Ovary (tissue), 9 donors: ENCODE measurements around the gene MSH3. TPM values are rescaled to one million over a fixed set of nuclear protein-coding genes. Genes with fewer than 3 reads are reported as not detected.

ENCODE experiments used
- DNase-seq, 5 donors: peaks; one replicate each; pipeline ENCODE4 v3.0.0-alpha.2; 2019 to 2020
- H3K27ac ChIP-seq, 2 donors: fragments of 200-600 bp; one replicate each; pipeline versions ENCODE4 v1.5.1 to v1.8.0; 2019 to 2022
- H3K27me3 ChIP-seq: fragments of 200-600 bp; one replicate; pipeline ENCODE4 v1.8.0; 2022
- H3K36me3 ChIP-seq: fragments of 200-600 bp; sonication (generic); one replicate; pipeline ENCODE4 v1.5.1; 2019
- H3K4me1 ChIP-seq: one replicate; pipeline ENCODE4 v1.8.1; 2013; ENCODE audit warnings: mild to moderate bottlenecking, moderate library complexity; ENCODE audit not compliant: insufficient read depth
- H3K4me3 ChIP-seq: fragments of 200-600 bp; sonication (generic); one replicate; pipeline ENCODE4 v1.5.1; 2017
- H3K9me3 ChIP-seq, 2 donors: fragments of 200-600 bp in 1 of 2; sonication (generic) in 1 of 2; one replicate each; pipeline versions ENCODE4 v1.5.1 to v1.8.1; 2013 to 2019; ENCODE audit warnings: mild to moderate bottlenecking in 1 of 2, moderate library complexity in 1 of 2
- CTCF ChIP-seq, 3 donors: fragments of 450-650 bp in 2 of 3; fragments of 200-600 bp in 1 of 3; IDR thresholded peaks; one replicate each; pipeline versions ENCODE4 v1.5.1 to v1.8.0; 2016 to 2022; ENCODE audit warnings: antibody characterized with exemption in 3 of 3, mild to moderate bottlenecking in 1 of 3
- EP300 ChIP-seq: sonication (generic); formaldehyde crosslinking; IDR thresholded peaks from one replicate; pipeline ENCODE4 v1.6.1; 2017; ENCODE audit warnings: antibody characterized with exemption
- POLR2A ChIP-seq: fragments of 450-650 bp; IDR thresholded peaks from one replicate; pipeline ENCODE4 v1.6.1; 2017; ENCODE audit warnings: antibody characterized with exemption, mild to moderate bottlenecking, moderate library complexity
- WGBS, 3 donors: extraction: QIAGEN DNeasy Blood & Tissue Kit in 1 of 3; methylation state at CpG; one replicate each; pipeline versions ENCODE4 v1.1.5 to v1.1.7; 2013 to 2017; 5-methylcytosine and 5-hydroxymethylcytosine counted together
- intact Hi-C, 4 donors: fragments of 100-400 bp; cut with DNase I; formaldehyde crosslinking; loops; one replicate each; pipeline versions ENCODE4 v1.11.0 to v1.15.1; 2022 to 2023
- polyA plus RNA-seq, 2 donors: library from polyadenylated mRNA; stranded (reverse); fragments of 200-250 nt in 1 of 2; fragments of 350-450 nt in 1 of 2; fragmentation: Illumina TruSeq in 1 of 2; extraction: RNeasy Lipid Tissue Mini Kit (QIAGEN cat#74804) in 1 of 2; gene quantifications; one replicate each; pipeline ENCODE4 v1.2.3, GENCODE V29; 2013 to 2014
- total RNA-seq, 7 donors: library from RNA; depleted of rRNA in 2 of 7; stranded (reverse); fragments of >200 nt in 2 of 7; fragmentation: NEBNext Ultra II Directional in 3 of 7; extraction: Animal tissue kit (Norgen Biotek cat#: 25700) in 3 of 7; gene quantifications; one replicate each; pipeline versions ENCODE4 v1.1.0 to v1.2.4, GENCODE V29; 2016 to 2023
- donor health status: DM: no; HTN: no; CAD: no; lungs with moderate emphysema.
- donor health status: DM: no; HTN: no; CAD: no.
- donor health status: Bipolar disorder and iron deficiency.
- donor health status: DM: yes; HTN: yes; CAD: no.
- donor health status: DM: no; HTN: no; CAD: no.
- donor health status: DM: yes; HTN: yes; CAD: no.

The MSH3 gene
- total and polyA plus RNA-seq, 9 donors, result 5.1 to 17.0 (median 13.1) TPM

DNA sequence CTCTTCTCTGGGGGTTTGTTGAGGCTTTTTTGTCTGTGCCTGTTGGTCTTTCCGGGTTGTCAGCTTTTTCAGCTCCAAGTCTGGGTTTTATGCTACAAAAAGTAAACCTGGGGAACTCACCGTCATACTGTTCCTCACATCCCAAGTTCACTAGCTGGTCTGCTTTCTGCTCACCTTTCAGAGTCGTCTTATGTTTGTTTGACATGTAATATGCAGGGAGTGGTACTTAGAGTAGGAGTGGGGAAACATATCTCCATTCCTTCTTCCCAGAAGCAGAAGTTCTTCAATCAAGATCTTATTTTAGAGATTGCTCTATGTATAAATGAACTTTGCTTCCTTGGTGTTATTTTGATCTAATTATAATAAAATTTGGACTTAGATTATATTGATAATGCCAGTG is 42.0 kb downstream of the MSH3 start:
- Histone ChIP-seq H3K4me3 (no peak overlapping the region), H3K4me1 (no peaks in the 10 kb centered on the region), H3K27ac (no peak overlapping the region), H3K27me3 (no peaks in the 10 kb centered on the region), H3K9me3 (no peaks in the 10 kb centered on the region), H3K36me3 (no peaks in the 10 kb centered on the region)
- 90 to 99% (median 91%) methylated on average over 3 of the region's 3 CpGs for WGBS, 3 donors
- no peak for TF ChIP-seq EP300
- no peak for TF ChIP-seq CTCF (IDR thresholded peaks at IDR 0.05)
- no peak for TF ChIP-seq POLR2A
- DNase-seq, result no peak
- intact Hi-C loops, result loop anchor here in 1 of 4 donors (10.0 kb wide), 1 partner anchor 468 kb away; no protein-coding TSS in a partner anchor

GRCh38 chr5:80697100-80697499 is 42.6 kb downstream of the MSH3 start:
- TF ChIP-seq CTCF (IDR thresholded peaks at IDR 0.05), result no peak
- WGBS, 3 donors, result 77 to 86% (median 81%) methylated on average over 3 of the region's 3 CpGs
- intact Hi-C loops, result loop anchor here in 1 of 4 donors (10.0 kb wide), 1 partner anchor 468 kb away; no protein-coding TSS in a partner anchor
- H3K4me1 ChIP-seq, result no peaks in the 10 kb centered on the region
- H3K9me3 ChIP-seq, result no peaks in the 10 kb centered on the region
- H3K36me3 ChIP-seq, result no peaks in the 10 kb centered on the region
- DNase-seq, result no peak
- H3K4me3 ChIP-seq, result no peak overlapping the region
- H3K27me3 ChIP-seq, result no peaks in the 10 kb centered on the region
- no peak overlapping the region for H3K27ac ChIP-seq

GRCh38 chr5:80698369-80698768 is 43.9 kb downstream of the MSH3 start:
- H3K4me1 ChIP-seq, result peaks cover under 1% of the 10 kb centered on the region
- no peak for TF ChIP-seq EP300
- no peak for TF ChIP-seq CTCF (IDR thresholded peaks at IDR 0.05)
- TF ChIP-seq POLR2A, result no peak
- no peak overlapping the region for H3K27ac ChIP-seq
- H3K9me3 ChIP-seq, result no peaks in the 10 kb centered on the region
- DNase-seq, result no peak
- no peak overlapping the region for H3K4me3 ChIP-seq
- intact Hi-C loops, result loop anchor here in 1 of 4 donors (10.0 kb wide), 1 partner anchor 466 kb away; no protein-coding TSS in a partner anchor
- H3K27me3 ChIP-seq, result no peaks in the 10 kb centered on the region
- no peaks in the 10 kb centered on the region for H3K36me3 ChIP-seq
- 78 to 89% (median 78%) methylated on average over 5 of the region's 5 CpGs for WGBS, 3 donors

DNA sequence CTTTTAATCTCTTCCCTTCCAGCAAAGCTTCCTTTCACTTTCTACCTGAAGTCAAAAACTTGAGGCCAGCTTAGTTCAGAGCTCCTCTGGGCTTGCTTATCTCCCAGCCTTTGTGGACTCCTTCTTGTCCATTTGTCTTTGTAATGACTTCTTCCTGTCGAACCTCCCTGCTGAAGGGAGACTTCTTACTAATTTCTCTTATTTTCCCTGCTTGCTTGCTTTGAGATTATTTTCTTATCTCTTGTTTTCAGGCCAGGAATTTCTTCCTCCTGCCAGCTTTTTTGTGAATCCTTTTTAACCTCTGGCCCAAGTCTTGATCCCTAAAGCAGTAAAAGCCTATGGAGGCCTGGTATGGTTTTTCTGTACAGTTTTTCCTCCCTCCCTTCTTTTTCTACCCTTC is 47.1 kb downstream of the MSH3 start:
- TF ChIP-seq EP300 (no peak), CTCF (IDR thresholded peaks at IDR 0.05) (no peak), POLR2A (no peak)
- 2 to 18% (median 6%) methylated on average over 1 of the region's 1 CpG for WGBS, 3 donors

DNA sequence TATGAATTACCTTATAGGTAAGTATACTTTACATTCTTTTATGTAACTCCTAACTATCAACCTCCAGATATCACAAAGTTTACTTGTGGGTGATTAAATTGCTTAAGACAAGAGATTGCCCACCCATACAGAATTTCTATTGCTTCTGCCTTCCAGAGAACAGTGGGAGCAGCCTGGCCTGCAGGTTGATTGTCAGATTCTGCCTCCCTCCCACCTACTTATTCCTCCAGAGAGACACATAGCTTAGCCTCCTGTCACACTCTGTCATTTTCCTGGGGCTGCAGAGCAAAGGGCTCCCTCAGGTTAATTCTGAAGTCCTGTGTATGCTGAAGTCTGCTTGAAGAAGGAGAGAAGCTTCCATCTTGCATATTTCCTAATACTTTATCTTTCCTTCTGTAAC is 48.8 kb downstream of the MSH3 start:
- Histone ChIP-seq H3K9me3 (no peaks in the 10 kb centered on the region), H3K27ac (no peak overlapping the region), H3K36me3 (no peaks in the 10 kb centered on the region), H3K27me3 (no peaks in the 10 kb centered on the region), H3K4me1 (peaks cover 3% of the 10 kb centered on the region), H3K4me3 (no peak overlapping the region)
- intact Hi-C loops, result no loop called here
- no peak for TF ChIP-seq CTCF (IDR thresholded peaks at IDR 0.05)
- no peak for TF ChIP-seq EP300
- TF ChIP-seq POLR2A, result no peak
- no peak for DNase-seq

More for the DNA sequence above, 47.1 kb downstream of the MSH3 start:
- H3K36me3 ChIP-seq, result no peaks in the 10 kb centered on the region
- no peaks in the 10 kb centered on the region for H3K27me3 ChIP-seq
- no peaks in the 10 kb centered on the region for H3K9me3 ChIP-seq
- intact Hi-C loops, result no loop called here
- peaks cover 3% of the 10 kb centered on the region for H3K4me1 ChIP-seq
- DNase-seq, result no peak
- no peak overlapping the region for H3K27ac ChIP-seq
- H3K4me3 ChIP-seq, result no peak overlapping the region
